ENCODE results near the gene CAMKMT.
"Not testable (repeated sequence)": the region's sequence is repeated elsewhere in the genome, so short reads cannot be mapped to it uniquely, and the experiment has no call there.

The CAMKMT gene

GRCh38 chr2:44569491-44569890 is 207.7 kb downstream of the CAMKMT start:
- Histone ChIP-seq H3K9me3 (ENCODE audit: control insufficient read depth, low read length) (no peaks in the 10 kb centered on the region), H3K4me1 (ENCODE audit: control insufficient read depth, insufficient read depth, low read length) (no peaks in the 10 kb centered on the region), H3K4me3 (ENCODE audit: low read length) (no peak overlapping the region), H3K36me3 (ENCODE audit: control insufficient read depth, insufficient read depth, low read length) (no peaks in the 10 kb centered on the region), H3K9ac (ENCODE audit: low read length) (no peak overlapping the region), H3K27me3 (ENCODE audit: control insufficient read depth, insufficient read depth, low read length) (no peaks in the 10 kb centered on the region)

DNA sequence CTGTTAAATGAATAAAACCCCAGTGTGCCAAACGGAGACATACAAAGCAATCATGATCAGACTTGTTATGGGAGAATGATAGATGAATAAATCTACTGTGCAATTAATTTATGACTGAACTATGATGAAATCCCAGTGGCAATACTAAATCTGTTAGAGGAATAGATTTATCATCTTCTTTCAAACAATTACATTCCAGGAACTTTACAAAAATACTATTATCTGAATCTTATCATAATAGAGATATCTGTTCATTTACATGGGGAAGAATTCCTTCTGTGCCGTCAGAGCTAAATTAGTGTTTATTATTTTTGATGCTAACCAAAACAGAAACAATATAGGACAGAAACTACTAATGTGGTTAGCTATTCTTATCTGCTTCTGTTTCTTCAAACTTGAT is 208.5 kb downstream of the CAMKMT start:
- no peak overlapping the region for H3K9ac ChIP-seq (ENCODE audit: low read length)
- no peaks in the 10 kb centered on the region for H3K36me3 ChIP-seq (ENCODE audit: control insufficient read depth, insufficient read depth, low read length)
- H3K27me3 ChIP-seq (ENCODE audit: control insufficient read depth, insufficient read depth, low read length) = no peaks in the 10 kb centered on the region
- H3K4me1 ChIP-seq (ENCODE audit: control insufficient read depth, insufficient read depth, low read length) = no peaks in the 10 kb centered on the region
- H3K9me3 ChIP-seq (ENCODE audit: control insufficient read depth, low read length) = no peaks in the 10 kb centered on the region
- no peak overlapping the region for H3K4me3 ChIP-seq (ENCODE audit: low read length)

- Histone ChIP-seq H3K27me3 (ENCODE audit: control insufficient read depth, insufficient read depth, low read length) (no peaks in the 10 kb centered on the region), H3K4me3 (ENCODE audit: low read length) (no peak overlapping the region), H3K4me1 (ENCODE audit: control insufficient read depth, insufficient read depth, low read length) (no peaks in the 10 kb centered on the region), H3K36me3 (ENCODE audit: control insufficient read depth, insufficient read depth, low read length) (no peaks in the 10 kb centered on the region), H3K9ac (ENCODE audit: low read length) (no peak overlapping the region), H3K9me3 (ENCODE audit: control insufficient read depth, low read length) (no peaks in the 10 kb centered on the region)
Measured at GRCh38 chr2:44570777-44571176, 209.0 kb downstream of the CAMKMT start.

DNA sequence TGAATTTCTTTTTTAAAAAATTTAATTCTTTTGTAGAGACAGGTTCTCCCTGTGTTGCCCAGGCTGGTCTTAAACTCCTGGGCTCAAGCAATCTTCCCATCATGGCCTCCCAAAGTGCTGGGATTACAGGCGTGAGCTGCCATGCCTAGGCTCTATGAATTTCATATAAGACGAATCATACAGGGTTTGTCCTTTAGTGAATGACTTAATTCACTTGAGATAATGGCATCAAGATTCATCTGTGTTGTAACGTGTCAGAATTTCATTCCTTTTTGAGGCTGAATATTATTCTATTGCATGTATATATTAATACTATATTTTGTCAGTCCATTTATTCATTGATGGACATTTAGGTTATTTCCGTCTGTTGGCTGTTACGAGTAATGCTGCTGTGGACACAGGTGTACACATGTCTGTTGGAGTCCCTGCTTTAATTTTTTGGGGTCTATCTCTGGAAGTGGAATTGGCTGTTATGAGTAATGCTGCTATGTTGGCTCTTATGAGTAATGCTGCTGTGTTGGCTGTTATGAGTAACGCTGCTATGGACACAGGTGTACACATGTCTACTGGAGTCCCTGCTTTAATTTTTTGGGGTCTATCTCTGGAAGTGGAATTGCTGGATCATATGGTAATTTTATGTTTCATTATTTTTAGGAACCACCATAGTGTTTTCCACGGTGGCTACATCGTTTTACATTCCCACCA is 210.6 kb downstream of the CAMKMT start:
- H3K36me3 ChIP-seq (ENCODE audit: control insufficient read depth, insufficient read depth, low read length) = no peaks in the 10 kb centered on the region

DNA sequence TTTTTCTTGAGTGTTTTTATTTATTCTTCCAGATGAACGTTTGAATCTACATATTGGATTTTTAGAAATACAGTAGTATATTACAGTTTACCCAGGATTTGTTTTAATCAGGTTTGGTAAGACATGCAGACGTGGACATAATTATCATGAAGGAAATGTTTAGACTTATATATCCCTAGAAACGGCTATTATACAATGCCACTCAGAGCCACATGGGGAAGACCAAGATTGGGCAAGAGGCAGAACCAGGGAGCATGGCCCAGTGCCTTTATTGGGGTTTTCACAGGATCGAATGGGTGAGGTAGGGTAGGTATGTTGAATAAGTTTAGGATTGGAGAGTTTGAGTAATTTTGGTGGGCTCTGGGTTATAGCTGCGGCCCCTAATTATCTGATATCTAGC is 212.2 kb downstream of the CAMKMT start:
- Histone ChIP-seq H3K4me1 (ENCODE audit: control insufficient read depth, insufficient read depth, low read length) (no peaks in the 10 kb centered on the region), H3K9me3 (ENCODE audit: control insufficient read depth, low read length) (no peaks in the 10 kb centered on the region), H3K9ac (ENCODE audit: low read length) (no peak overlapping the region), H3K36me3 (ENCODE audit: control insufficient read depth, insufficient read depth, low read length) (no peaks in the 10 kb centered on the region), H3K4me3 (ENCODE audit: low read length) (no peak overlapping the region), H3K27me3 (ENCODE audit: control insufficient read depth, insufficient read depth, low read length) (no peaks in the 10 kb centered on the region)

More for the DNA sequence above, 210.6 kb downstream of the CAMKMT start:
- Histone ChIP-seq H3K4me1 (ENCODE audit: control insufficient read depth, insufficient read depth, low read length) (no peaks in the 10 kb centered on the region), H3K9me3 (ENCODE audit: control insufficient read depth, low read length) (no peaks in the 10 kb centered on the region), H3K4me3 (ENCODE audit: low read length) (no peak overlapping the region), H3K27me3 (ENCODE audit: control insufficient read depth, insufficient read depth, low read length) (no peaks in the 10 kb centered on the region), H3K9ac (ENCODE audit: low read length) (no peak overlapping the region)

DNA sequence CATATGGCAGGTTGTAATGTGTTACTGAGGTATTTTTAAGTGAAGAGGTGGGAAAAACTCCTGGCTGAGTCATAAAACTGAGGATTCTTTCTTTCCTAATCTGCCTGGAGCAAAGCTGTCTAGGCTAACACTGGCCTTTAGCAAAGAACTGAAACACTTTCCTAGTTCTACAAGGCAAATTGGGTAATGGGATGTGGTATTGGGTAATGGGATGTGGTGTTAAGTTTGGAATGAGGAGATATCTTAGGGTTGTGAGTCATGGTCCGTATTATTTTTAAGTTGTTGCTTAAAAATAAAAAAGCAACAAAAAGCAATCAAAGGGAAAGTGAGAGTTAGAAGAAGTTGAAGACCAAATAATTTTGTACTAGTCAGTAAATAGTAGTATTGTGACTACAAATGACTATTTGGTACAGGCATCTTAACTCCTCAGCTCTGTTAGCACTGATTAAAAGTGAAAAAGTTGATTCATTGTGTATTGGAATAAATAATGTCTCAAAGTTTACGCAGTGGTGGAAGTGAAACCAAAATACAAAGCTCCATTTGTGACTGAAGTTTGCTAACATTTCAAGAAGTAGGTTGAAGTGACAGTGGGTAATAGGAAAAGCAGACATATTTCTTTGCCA is 216.8 kb downstream of the CAMKMT start:
- Histone ChIP-seq H3K9ac (ENCODE audit: low read length) (no peak overlapping the region), H3K9me3 (ENCODE audit: control insufficient read depth, low read length) (no peaks in the 10 kb centered on the region), H3K4me3 (ENCODE audit: low read length) (no peak overlapping the region), H3K36me3 (ENCODE audit: control insufficient read depth, insufficient read depth, low read length) (no peaks in the 10 kb centered on the region), H3K27me3 (ENCODE audit: control insufficient read depth, insufficient read depth, low read length) (no peaks in the 10 kb centered on the region), H3K4me1 (ENCODE audit: control insufficient read depth, insufficient read depth, low read length) (no peaks in the 10 kb centered on the region)

DNA sequence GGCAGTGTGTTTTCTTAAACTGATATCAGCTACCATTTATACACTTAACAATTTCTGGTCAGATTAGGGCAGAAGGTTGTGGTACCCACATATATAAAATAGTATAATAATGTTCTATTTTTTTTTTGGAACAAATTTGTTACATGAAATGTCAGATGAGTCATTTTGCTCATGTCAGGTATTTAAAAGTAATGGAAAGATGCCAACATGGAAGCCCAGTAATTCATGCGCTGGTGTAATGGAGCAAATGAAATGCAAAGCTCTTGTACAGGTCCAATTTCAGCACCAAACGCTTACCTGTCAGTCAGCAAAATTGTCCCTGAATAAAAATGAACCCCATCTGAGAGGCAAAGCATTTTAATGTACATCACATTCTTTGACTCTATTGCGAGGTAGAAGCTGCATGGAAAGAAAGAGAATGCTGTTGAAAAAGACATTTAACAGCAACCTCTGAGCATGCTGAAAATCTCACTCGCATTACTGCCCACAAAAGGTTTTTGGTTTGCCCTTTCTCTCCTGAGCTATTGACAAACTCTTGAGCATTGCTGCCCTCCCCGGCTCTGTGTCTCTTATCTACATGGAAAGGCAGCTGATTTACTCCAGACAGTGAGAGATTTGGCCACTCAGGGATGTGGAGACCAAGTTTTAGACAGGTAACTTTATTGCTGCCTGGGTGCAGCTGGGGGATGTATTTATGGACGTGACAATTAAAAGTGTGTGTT is 217.5 kb downstream of the CAMKMT start:
- Histone ChIP-seq H3K9me3 (ENCODE audit: control insufficient read depth, low read length) (no peaks in the 10 kb centered on the region), H3K27me3 (ENCODE audit: control insufficient read depth, insufficient read depth, low read length) (no peaks in the 10 kb centered on the region), H3K4me3 (ENCODE audit: low read length) (no peak overlapping the region), H3K9ac (ENCODE audit: low read length) (no peak overlapping the region), H3K4me1 (ENCODE audit: control insufficient read depth, insufficient read depth, low read length) (no peaks in the 10 kb centered on the region), H3K36me3 (ENCODE audit: control insufficient read depth, insufficient read depth, low read length) (no peaks in the 10 kb centered on the region)

GRCh38 chr2:44579837-44580230 is 218.1 kb downstream of the CAMKMT start:
- H3K36me3 ChIP-seq (ENCODE audit: control insufficient read depth, insufficient read depth, low read length) = no peaks in the 10 kb centered on the region
- no peaks in the 10 kb centered on the region for H3K4me1 ChIP-seq (ENCODE audit: control insufficient read depth, insufficient read depth, low read length)
- H3K9ac ChIP-seq (ENCODE audit: low read length) = no peak overlapping the region
- no peak overlapping the region for H3K4me3 ChIP-seq (ENCODE audit: low read length)
- no peaks in the 10 kb centered on the region for H3K27me3 ChIP-seq (ENCODE audit: control insufficient read depth, insufficient read depth, low read length)
- no peaks in the 10 kb centered on the region for H3K9me3 ChIP-seq (ENCODE audit: control insufficient read depth, low read length)

- Histone ChIP-seq H3K27me3 (ENCODE audit: control insufficient read depth, insufficient read depth, low read length) (no peaks in the 10 kb centered on the region), H3K36me3 (ENCODE audit: control insufficient read depth, insufficient read depth, low read length) (no peaks in the 10 kb centered on the region)
Measured at GRCh38 chr2:44580875-44581515, 219.2 kb downstream of the CAMKMT start.

GRCh38 chr2:44582363-44583008 is 220.7 kb downstream of the CAMKMT start:
- no peaks in the 10 kb centered on the region for H3K27me3 ChIP-seq (ENCODE audit: control insufficient read depth, insufficient read depth, low read length)
- H3K4me1 ChIP-seq (ENCODE audit: control insufficient read depth, insufficient read depth, low read length) = no peaks in the 10 kb centered on the region
- H3K9ac ChIP-seq (ENCODE audit: low read length) = no peak overlapping the region
- no peaks in the 10 kb centered on the region for H3K9me3 ChIP-seq (ENCODE audit: control insufficient read depth, low read length)
- no peak overlapping the region for H3K4me3 ChIP-seq (ENCODE audit: low read length)
- H3K36me3 ChIP-seq (ENCODE audit: control insufficient read depth, insufficient read depth, low read length) = no peaks in the 10 kb centered on the region

More at GRCh38 chr2:44580875-44581515, 219.2 kb downstream of the CAMKMT start:
- Histone ChIP-seq H3K9ac (ENCODE audit: low read length) (no peak overlapping the region), H3K9me3 (ENCODE audit: control insufficient read depth, low read length) (no peaks in the 10 kb centered on the region), H3K4me3 (ENCODE audit: low read length) (no peak overlapping the region), H3K4me1 (ENCODE audit: control insufficient read depth, insufficient read depth, low read length) (no peaks in the 10 kb centered on the region)

DNA sequence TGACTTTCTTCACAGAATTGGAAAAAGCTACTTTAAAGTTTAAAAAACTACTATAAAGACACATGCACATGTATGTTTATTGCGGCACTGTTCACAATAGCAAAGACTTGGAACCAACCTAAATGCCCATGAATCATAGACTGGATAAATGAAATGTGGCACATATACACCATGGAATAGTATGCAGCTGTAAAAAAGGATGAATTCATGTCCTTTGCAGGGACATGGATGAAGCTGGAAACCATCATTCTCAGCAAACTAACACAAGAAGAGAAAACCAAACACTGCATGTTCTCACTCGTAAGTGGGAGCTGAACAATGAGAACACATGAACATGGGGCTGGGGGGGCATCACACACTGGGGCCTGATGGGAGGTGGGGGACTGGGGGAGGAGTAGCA is 233.9 kb downstream of the CAMKMT start:
- H3K36me3 ChIP-seq (ENCODE audit: control insufficient read depth, insufficient read depth, low read length); H3K9me3 ChIP-seq (ENCODE audit: control insufficient read depth, low read length); H3K4me1 ChIP-seq (ENCODE audit: control insufficient read depth, insufficient read depth, low read length); H3K27me3 ChIP-seq (ENCODE audit: control insufficient read depth, insufficient read depth, low read length); H3K4me3 ChIP-seq (ENCODE audit: low read length); H3K9ac ChIP-seq (ENCODE audit: low read length): not testable (repeated sequence)

All from mucosa of stomach (tissue), 1 donor.